D721Med (cell line): ENCODE results near the gene CD27.

Experiments
- DNase-seq: peaks from one replicate; pipeline ENCODE4 v3.0.0; 2011; ENCODE audit warnings: low spot score; ENCODE audit not compliant: insufficient read length
- FAIRE-seq: peaks from 2 replicates; lab custom pipeline; 2011; peaks lifted over from hg19 to GRCh38; lab: Jason Lieb, UNC
- TF ChIP-seq, protein P1 (sequence below): IDR thresholded peaks from 2 replicates; pipeline ENCODE4 v1.5.1; 2012; ENCODE audit warnings: mild to moderate bottlenecking, control low read depth; ENCODE audit not compliant: insufficient read depth; ENCODE audit errors: missing control alignments

CD27 gene

DNA sequence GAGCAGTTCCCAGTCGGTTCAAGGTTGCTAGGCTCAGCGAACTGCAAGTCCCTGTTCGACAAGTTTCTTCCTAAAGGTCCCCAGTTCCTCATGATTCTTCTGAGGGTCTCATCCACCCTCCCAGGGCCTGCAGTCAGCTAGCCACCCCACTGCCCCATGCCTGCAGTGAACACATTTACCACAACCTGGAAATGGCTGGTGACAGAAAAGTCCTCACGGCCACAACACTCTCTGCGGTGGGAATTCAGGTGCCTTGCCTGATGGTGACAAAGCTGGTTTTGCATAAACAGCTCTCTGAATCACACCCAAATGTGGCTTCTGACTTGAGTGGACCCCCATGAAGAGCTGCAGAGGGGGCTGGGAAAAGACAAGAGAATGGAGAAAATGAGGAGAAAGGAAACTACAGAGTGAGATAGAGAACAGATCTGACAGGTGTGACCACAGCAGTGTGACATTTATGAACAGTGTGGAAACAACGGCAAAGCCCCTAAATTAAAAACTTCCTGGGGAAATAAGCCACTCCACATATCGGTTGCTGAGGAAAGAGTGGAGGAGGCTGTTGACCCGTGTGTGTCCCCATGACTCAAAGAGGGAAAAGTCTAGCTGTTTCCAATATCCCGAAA lies 1.3 kb upstream of the CD27 start:
- FAIRE-seq, result no peak
- TF ChIP-seq, protein P1, sequence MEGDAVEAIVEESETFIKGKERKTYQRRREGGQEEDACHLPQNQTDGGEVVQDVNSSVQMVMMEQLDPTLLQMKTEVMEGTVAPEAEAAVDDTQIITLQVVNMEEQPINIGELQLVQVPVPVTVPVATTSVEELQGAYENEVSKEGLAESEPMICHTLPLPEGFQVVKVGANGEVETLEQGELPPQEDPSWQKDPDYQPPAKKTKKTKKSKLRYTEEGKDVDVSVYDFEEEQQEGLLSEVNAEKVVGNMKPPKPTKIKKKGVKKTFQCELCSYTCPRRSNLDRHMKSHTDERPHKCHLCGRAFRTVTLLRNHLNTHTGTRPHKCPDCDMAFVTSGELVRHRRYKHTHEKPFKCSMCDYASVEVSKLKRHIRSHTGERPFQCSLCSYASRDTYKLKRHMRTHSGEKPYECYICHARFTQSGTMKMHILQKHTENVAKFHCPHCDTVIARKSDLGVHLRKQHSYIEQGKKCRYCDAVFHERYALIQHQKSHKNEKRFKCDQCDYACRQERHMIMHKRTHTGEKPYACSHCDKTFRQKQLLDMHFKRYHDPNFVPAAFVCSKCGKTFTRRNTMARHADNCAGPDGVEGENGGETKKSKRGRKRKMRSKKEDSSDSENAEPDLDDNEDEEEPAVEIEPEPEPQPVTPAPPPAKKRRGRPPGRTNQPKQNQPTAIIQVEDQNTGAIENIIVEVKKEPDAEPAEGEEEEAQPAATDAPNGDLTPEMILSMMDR, result no peak

DNA sequence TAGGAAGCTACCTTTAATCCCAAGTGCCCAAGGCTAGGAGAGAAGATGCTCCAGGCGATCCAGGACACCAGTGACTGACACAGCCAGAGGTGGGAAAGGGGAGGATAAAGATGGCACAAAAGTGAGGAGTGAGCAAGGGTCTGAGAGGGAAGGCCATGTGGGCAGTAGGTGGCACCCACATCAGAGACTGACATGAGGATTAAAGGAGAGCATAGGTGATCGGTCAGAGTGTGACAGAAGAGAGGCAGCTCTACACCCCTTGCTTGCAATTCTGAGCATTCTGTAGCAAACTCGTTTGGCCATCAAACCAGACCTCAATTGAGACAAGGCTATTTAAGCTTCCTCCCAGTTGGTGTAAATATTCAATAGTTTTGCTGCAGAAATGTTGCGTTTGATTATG lies 724 bp upstream of the CD27 start:
- FAIRE-seq (no peak), DNase-seq (no peak)
- TF ChIP-seq, protein P1, result no peak

More for the DNA sequence above, 1.3 kb upstream of the CD27 start:
- no peak for DNase-seq

DNA sequence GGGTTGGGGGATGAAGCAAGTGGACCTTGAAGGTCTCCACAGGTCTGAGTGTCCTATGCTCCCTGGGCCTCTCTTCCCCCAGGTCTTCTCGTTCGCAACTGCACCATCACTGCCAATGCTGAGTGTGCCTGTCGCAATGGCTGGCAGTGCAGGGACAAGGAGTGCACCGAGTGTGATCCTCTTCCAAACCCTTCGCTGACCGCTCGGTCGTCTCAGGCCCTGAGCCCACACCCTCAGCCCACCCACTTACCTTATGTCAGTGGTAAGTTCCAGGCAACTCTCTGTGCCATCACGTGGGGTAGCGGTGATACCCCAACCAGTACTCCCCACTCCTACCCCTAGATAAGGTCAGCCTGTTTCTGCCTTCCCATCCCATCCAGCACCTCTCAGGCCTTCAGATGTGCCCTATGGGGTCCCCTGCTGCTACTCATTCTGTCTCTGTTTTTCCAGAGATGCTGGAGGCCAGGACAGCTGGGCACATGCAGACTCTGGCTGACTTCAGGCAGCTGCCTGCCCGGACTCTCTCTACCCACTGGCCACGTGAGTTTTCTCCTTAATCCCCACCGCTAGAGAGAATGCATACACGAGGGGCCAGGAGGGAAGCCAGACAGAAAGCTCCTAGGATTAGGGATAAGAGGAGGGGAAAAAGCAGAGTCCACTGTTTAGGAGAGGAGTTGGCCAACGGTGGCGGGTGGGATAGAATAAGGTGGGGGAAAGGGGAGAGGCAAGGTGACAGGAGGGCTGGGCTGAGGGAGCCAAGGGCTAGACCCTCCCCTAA lies 5.5 kb downstream of the CD27 start:
- DNase-seq, result peak; percentile 69
- TF ChIP-seq, protein P1, result no peak
- FAIRE-seq, result no peak

DNA sequence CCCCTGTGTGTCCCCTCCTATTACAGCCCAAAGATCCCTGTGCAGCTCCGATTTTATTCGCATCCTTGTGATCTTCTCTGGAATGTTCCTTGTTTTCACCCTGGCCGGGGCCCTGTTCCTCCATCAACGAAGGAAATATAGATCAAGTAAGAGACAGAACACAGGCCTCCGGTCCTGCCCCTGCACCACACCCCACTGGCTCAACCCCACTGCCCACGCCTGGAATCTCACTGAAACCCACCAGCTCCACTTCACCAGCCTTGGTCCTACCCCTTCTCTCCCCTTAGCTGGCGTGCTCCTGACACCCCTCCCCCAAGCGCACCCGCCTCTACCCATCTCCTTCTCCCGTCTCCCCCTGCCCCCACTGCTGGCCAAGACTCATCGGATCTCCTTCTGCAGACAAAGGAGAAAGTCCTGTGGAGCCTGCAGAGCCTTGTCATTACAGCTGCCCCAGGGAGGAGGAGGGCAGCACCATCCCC lies 6.2 kb downstream of the CD27 start:
- DNase-seq (no peak), FAIRE-seq (no peak)
- TF ChIP-seq, protein P1, result no peak

DNA sequence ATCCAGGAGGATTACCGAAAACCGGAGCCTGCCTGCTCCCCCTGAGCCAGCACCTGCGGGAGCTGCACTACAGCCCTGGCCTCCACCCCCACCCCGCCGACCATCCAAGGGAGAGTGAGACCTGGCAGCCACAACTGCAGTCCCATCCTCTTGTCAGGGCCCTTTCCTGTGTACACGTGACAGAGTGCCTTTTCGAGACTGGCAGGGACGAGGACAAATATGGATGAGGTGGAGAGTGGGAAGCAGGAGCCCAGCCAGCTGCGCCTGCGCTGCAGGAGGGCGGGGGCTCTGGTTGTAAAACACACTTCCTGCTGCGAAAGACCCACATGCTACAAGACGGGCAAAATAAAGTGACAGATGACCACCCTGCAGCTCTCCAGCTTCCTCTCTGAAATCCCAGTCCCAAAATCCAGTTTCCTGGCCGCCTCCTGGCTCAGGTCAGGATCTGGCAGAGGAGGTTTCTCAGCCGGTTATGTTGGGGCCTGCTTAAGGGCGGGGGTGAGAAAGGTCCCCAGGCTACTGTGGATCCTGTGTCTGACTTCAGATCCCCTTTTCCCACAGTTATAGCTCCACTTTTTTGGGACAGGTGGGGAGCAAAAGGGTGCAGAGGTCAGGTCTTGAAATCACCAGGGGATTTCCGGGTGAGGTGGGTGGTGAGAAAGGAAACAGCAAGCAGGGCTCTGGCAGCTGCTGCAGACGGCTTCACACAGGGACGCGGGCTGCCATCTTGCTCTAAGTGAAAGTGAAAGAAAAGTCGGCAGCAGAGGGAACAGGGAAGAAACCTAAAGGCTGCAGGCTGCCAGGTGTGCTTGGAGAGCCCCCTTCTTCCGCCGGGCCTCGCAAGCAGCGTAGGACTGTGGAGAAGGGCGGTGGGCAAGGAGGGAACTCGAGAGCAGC lies 6.8 kb downstream of the CD27 start, which contains the start of gene TAPBPL:
Gene TAPBPL (plus strand): TSS at position 695 of the 897 bp plus-strand sequence. CDS start 207 bp downstream, outside the sequence.
- TF ChIP-seq, protein P1, result no peak
- FAIRE-seq, result no peak
- DNase-seq, result no peak

- FAIRE-seq (no peak), DNase-seq (no peak)
- TF ChIP-seq, protein P1, result no peak
Measured at GRCh38 chr12:6452245-6452943, 7.6 kb downstream of the CD27 start.
